ENCODE measurements around the gene RASSF4. TPM values are rescaled to one million over a fixed set of nuclear protein-coding genes. Genes with fewer than 3 reads are reported as not detected.

The RASSF4 gene
- total and polyA plus RNA-seq, 4 donors, result 8.2 to 26.9 (median 12.4) TPM

DNA sequence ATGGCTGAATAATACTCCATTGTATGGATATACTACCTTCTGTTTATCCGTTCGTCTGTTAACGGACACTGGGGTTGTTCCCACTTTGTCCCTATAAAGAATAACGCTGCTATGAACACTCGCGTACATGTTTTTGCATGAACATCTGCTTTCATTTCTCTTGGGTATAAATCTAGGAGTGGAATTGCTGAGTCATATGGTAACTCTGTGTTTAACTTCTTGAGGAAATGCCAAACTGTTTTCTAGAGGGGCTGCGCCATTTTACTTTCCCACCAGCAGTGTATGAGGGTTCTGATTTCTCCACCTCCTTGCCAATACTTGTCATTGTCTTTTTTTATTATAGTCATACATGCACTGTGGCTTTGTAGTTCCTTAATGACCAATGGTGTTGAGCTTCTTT is 20.6 kb upstream of the RASSF4 start:
- no peaks in the 10 kb centered on the region for H3K9me3 ChIP-seq (ENCODE audit: control insufficient read depth in 4 of 4, low read length in 3 of 4)
- no peak overlapping the region for H3K9ac ChIP-seq (ENCODE audit: low read depth in 1 of 2, low read length in 2 of 2)
- H3K4me3 ChIP-seq (ENCODE audit: low read depth in 1 of 3, low read length in 3 of 3), result no peak overlapping the region
- no peak overlapping the region for H3K27ac ChIP-seq (ENCODE audit: low read depth in 1 of 2, low read length in 2 of 2)
- H3K4me1 ChIP-seq (ENCODE audit: control insufficient read depth in 4 of 4, insufficient read depth in 4 of 4, low read length in 3 of 4), result peaks cover 1 to 6% (median 3%) of the 10 kb centered on the region in 4 donors
- no peaks in the 10 kb centered on the region for H3K36me3 ChIP-seq (ENCODE audit: control insufficient read depth in 4 of 4, insufficient read depth in 3 of 4, low read depth in 1 of 4, low read length in 3 of 4)
- WGBS, result 95% methylated on average over 7 of the region's 7 CpGs
- H3K27me3 ChIP-seq (ENCODE audit: control insufficient read depth in 4 of 4, insufficient read depth in 4 of 4, low read length in 3 of 4), result no peaks in the 10 kb centered on the region
- TF ChIP-seq TAF1 (conservative IDR thresholded peaks at IDR 0.05), result no peak
- no peak for TF ChIP-seq SP1 (IDR thresholded peaks at IDR 0.05)
- TF ChIP-seq NR2F2 (IDR thresholded peaks at IDR 0.05), result no peak
- TF ChIP-seq, protein P1, sequence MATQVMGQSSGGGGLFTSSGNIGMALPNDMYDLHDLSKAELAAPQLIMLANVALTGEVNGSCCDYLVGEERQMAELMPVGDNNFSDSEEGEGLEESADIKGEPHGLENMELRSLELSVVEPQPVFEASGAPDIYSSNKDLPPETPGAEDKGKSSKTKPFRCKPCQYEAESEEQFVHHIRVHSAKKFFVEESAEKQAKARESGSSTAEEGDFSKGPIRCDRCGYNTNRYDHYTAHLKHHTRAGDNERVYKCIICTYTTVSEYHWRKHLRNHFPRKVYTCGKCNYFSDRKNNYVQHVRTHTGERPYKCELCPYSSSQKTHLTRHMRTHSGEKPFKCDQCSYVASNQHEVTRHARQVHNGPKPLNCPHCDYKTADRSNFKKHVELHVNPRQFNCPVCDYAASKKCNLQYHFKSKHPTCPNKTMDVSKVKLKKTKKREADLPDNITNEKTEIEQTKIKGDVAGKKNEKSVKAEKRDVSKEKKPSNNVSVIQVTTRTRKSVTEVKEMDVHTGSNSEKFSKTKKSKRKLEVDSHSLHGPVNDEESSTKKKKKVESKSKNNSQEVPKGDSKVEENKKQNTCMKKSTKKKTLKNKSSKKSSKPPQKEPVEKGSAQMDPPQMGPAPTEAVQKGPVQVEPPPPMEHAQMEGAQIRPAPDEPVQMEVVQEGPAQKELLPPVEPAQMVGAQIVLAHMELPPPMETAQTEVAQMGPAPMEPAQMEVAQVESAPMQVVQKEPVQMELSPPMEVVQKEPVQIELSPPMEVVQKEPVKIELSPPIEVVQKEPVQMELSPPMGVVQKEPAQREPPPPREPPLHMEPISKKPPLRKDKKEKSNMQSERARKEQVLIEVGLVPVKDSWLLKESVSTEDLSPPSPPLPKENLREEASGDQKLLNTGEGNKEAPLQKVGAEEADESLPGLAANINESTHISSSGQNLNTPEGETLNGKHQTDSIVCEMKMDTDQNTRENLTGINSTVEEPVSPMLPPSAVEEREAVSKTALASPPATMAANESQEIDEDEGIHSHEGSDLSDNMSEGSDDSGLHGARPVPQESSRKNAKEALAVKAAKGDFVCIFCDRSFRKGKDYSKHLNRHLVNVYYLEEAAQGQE (IDR thresholded peaks at IDR 0.05), result no peak
- TF ChIP-seq HNF4A (conservative IDR thresholded peaks at IDR 0.05), result no peak
- TF ChIP-seq, protein P2, sequence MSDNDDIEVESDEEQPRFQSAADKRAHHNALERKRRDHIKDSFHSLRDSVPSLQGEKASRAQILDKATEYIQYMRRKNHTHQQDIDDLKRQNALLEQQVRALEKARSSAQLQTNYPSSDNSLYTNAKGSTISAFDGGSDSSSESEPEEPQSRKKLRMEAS (IDR thresholded peaks at IDR 0.05), result no peak
- no peak for TF ChIP-seq FOXA2 (IDR thresholded peaks at IDR 0.05)
- TF ChIP-seq GABPA (IDR thresholded peaks at IDR 0.05 in 1 of 2, conservative IDR thresholded peaks at IDR 0.05 in 1 of 2), result no peak
- TF ChIP-seq, protein P3, sequence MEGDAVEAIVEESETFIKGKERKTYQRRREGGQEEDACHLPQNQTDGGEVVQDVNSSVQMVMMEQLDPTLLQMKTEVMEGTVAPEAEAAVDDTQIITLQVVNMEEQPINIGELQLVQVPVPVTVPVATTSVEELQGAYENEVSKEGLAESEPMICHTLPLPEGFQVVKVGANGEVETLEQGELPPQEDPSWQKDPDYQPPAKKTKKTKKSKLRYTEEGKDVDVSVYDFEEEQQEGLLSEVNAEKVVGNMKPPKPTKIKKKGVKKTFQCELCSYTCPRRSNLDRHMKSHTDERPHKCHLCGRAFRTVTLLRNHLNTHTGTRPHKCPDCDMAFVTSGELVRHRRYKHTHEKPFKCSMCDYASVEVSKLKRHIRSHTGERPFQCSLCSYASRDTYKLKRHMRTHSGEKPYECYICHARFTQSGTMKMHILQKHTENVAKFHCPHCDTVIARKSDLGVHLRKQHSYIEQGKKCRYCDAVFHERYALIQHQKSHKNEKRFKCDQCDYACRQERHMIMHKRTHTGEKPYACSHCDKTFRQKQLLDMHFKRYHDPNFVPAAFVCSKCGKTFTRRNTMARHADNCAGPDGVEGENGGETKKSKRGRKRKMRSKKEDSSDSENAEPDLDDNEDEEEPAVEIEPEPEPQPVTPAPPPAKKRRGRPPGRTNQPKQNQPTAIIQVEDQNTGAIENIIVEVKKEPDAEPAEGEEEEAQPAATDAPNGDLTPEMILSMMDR (IDR thresholded peaks at IDR 0.05; ENCODE audit: low read depth, low read length, missing input control), result no peak
- no peak for TF ChIP-seq FOXA1 (IDR thresholded peaks at IDR 0.05)
- DNase-seq (ENCODE audit: low spot score), result no peak

DNA sequence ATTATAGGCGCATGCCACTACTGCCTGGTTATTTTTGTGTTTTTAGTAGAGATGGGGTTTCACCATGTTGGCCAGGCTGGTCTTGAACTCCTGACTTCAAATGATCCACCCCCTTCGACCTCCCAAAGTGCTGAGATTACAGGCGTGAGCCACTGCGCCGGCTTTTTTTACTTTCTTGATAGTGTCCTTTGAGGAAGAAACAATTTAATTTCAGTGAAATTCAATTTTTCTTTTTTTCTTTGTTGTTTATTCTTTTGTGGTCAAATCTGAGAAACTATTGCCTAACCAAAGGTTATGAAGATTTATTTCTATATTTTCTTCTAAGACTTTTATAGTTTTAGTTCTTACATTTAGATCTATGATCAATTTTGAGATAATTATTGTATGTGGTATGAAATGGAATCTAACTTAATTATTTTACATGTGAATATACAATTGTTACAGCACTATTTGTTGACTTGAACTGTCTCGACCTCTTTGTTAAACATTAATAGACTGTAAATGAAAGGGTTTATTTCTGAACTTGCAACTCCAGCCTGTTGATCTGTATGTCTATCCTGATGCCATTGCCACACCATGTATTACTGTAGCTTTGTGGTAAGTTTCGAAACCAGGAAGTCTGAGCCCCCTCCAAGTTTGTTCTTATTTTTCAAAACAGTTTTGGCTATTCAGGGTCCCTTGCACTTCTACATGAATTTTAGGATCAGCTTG is 19.8 kb upstream of the RASSF4 start:
- WGBS, result 70% methylated on average over 7 of the region's 7 CpGs
- Histone ChIP-seq H3K9me3 (ENCODE audit: control insufficient read depth in 4 of 4, low read length in 3 of 4) (peaks cover 0 to 4% (median 0%) of the 10 kb centered on the region in 4 donors), H3K4me3 (ENCODE audit: low read depth in 1 of 3, low read length in 3 of 3) (no peak overlapping the region), H3K9ac (ENCODE audit: low read depth in 1 of 2, low read length in 2 of 2) (no peak overlapping the region), H3K27ac (ENCODE audit: low read depth in 1 of 2, low read length in 2 of 2) (peak overlapping the region; percentile 75 to 84), H3K4me1 (ENCODE audit: control insufficient read depth in 4 of 4, insufficient read depth in 4 of 4, low read length in 3 of 4) (peaks cover 1 to 6% (median 3%) of the 10 kb centered on the region in 4 donors), H3K27me3 (ENCODE audit: control insufficient read depth in 4 of 4, insufficient read depth in 4 of 4, low read length in 3 of 4) (no peaks in the 10 kb centered on the region), H3K36me3 (ENCODE audit: control insufficient read depth in 4 of 4, insufficient read depth in 3 of 4, low read depth in 1 of 4, low read length in 3 of 4) (no peaks in the 10 kb centered on the region)
- peak; percentile 16 for DNase-seq (ENCODE audit: low spot score)
- TF ChIP-seq EGR1 (IDR thresholded peaks at IDR 0.05; ENCODE audit: low read depth in 2 of 2) (peak in 1 of 2 donors; percentile 21), FOXA1 (IDR thresholded peaks at IDR 0.05) (peak; percentile 55), HNF4A (conservative IDR thresholded peaks at IDR 0.05) (peak; percentile 62 to 72), SP1 (IDR thresholded peaks at IDR 0.05) (peak; percentile 71), RXRA (IDR thresholded peaks at IDR 0.05) (peak; percentile 79 to 89), FOXA2 (IDR thresholded peaks at IDR 0.05) (peak; percentile 79), GABPA (IDR thresholded peaks at IDR 0.05 in 1 of 2, conservative IDR thresholded peaks at IDR 0.05 in 1 of 2) (no peak), YY1 (IDR thresholded peaks at IDR 0.05) (peak; percentile 66), ZBTB33 (IDR thresholded peaks at IDR 0.05) (no peak), NR2F2 (IDR thresholded peaks at IDR 0.05) (peak; percentile 39)
- TF ChIP-seq, protein P4, sequence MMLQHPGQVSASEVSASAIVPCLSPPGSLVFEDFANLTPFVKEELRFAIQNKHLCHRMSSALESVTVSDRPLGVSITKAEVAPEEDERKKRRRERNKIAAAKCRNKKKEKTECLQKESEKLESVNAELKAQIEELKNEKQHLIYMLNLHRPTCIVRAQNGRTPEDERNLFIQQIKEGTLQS (IDR thresholded peaks at IDR 0.05), result peak; percentile 33
- TF ChIP-seq, protein P1 (IDR thresholded peaks at IDR 0.05), result peak; percentile 30
- TF ChIP-seq, protein P3 (IDR thresholded peaks at IDR 0.05; ENCODE audit: low read depth, low read length, missing input control), result no peak
